ENCODE measurements around the gene ZCCHC8. TPM values are rescaled to one million over a fixed set of nuclear protein-coding genes. Genes with fewer than 3 reads are reported as not detected.

Gene ZCCHC8
- polyA plus RNA-seq, 1 donor (not counting 4 experiments of a cell fraction or from before 2014, with no cell fraction given) = 14.0 TPM

- FAIRE-seq (no peak), DNase-seq (ENCODE audit: low read depth, low spot score) (no peak)
- Histone ChIP-seq H3K4me2 (ENCODE audit: control insufficient read depth, extremely low read depth, insufficient read depth, low read depth, low read length) (no peak overlapping the region), H4K20me1 (ENCODE audit: control insufficient read depth, extremely low read depth, insufficient read depth, low read length) (peaks cover 45% of the 10 kb centered on the region), H3K9me3 (ENCODE audit: control insufficient read depth, low read depth, low read length) (no peaks in the 10 kb centered on the region), H3K4me3 (ENCODE audit: control insufficient read depth in 2 of 3, extremely low read depth in 1 of 3, insufficient read depth in 2 of 3, low read depth in 1 of 3, low read length in 3 of 3) (no peak overlapping the region), H3K36me3 (ENCODE audit: control insufficient read depth in 2 of 2, extremely low read depth in 1 of 2, insufficient read depth in 2 of 2, low read length in 2 of 2) (peaks cover 32 to 67% of the 10 kb centered on the region in 2 experiments), H3K9ac (ENCODE audit: control insufficient read depth, extremely low read depth, insufficient read depth, low read length) (no peak overlapping the region), H3K9me1 (ENCODE audit: control insufficient read depth, extremely low read depth, insufficient read depth, low read length) (no peaks in the 10 kb centered on the region), H3K27me3 (ENCODE audit: control insufficient read depth, extremely low read depth, insufficient read depth, low read length) (no peaks in the 10 kb centered on the region), H2AFZ (ENCODE audit: control insufficient read depth, low read length) (no peak overlapping the region), H3K4me1 (ENCODE audit: control insufficient read depth, extremely low read depth, insufficient read depth, low read length) (peaks cover 16% of the 10 kb centered on the region), H3K27ac (ENCODE audit: control insufficient read depth, insufficient read depth, low read length) (no peak overlapping the region), H3K79me2 (ENCODE audit: control insufficient read depth, insufficient read depth, low read length) (peaks cover 92% of the 10 kb centered on the region)
- dilution Hi-C loops (cut with MboI; ENCODE audit: extremely low pct_ligation_motif_present, low sequenced_read_pairs) = no loop called here
- no peak for TF ChIP-seq EZH2 (IDR thresholded peaks at IDR 0.05; ENCODE audit: low read length)
- TF ChIP-seq, protein P1, sequence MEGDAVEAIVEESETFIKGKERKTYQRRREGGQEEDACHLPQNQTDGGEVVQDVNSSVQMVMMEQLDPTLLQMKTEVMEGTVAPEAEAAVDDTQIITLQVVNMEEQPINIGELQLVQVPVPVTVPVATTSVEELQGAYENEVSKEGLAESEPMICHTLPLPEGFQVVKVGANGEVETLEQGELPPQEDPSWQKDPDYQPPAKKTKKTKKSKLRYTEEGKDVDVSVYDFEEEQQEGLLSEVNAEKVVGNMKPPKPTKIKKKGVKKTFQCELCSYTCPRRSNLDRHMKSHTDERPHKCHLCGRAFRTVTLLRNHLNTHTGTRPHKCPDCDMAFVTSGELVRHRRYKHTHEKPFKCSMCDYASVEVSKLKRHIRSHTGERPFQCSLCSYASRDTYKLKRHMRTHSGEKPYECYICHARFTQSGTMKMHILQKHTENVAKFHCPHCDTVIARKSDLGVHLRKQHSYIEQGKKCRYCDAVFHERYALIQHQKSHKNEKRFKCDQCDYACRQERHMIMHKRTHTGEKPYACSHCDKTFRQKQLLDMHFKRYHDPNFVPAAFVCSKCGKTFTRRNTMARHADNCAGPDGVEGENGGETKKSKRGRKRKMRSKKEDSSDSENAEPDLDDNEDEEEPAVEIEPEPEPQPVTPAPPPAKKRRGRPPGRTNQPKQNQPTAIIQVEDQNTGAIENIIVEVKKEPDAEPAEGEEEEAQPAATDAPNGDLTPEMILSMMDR (optimal IDR thresholded peaks at IDR 0.05 in 1 of 3, IDR thresholded peaks at IDR 0.05 in 1 of 3, conservative IDR thresholded peaks at IDR 0.05 in 1 of 3; ENCODE audit: extremely low read depth in 1 of 3, insufficient read depth in 2 of 3, low read length in 3 of 3) = no peak
Measured at GRCh38 chr12:122519418-122519817, 18.7 kb upstream of the ZCCHC8 start.

- Histone ChIP-seq H3K9me1 (ENCODE audit: control insufficient read depth, extremely low read depth, insufficient read depth, low read length) (no peaks in the 10 kb centered on the region), H3K79me2 (ENCODE audit: control insufficient read depth, insufficient read depth, low read length) (peaks cover 89% of the 10 kb centered on the region), H3K27me3 (ENCODE audit: control insufficient read depth, extremely low read depth, insufficient read depth, low read length) (no peaks in the 10 kb centered on the region), H2AFZ (ENCODE audit: control insufficient read depth, low read length) (no peak overlapping the region), H3K27ac (ENCODE audit: control insufficient read depth, insufficient read depth, low read length) (no peak overlapping the region), H3K9me3 (ENCODE audit: control insufficient read depth, low read depth, low read length) (no peaks in the 10 kb centered on the region), H3K4me2 (ENCODE audit: control insufficient read depth, extremely low read depth, insufficient read depth, low read depth, low read length) (no peak overlapping the region), H3K36me3 (ENCODE audit: control insufficient read depth in 2 of 2, extremely low read depth in 1 of 2, insufficient read depth in 2 of 2, low read length in 2 of 2) (peaks cover 31 to 68% of the 10 kb centered on the region in 2 experiments), H3K4me3 (ENCODE audit: control insufficient read depth in 2 of 3, extremely low read depth in 1 of 3, insufficient read depth in 2 of 3, low read depth in 1 of 3, low read length in 3 of 3) (no peak overlapping the region), H3K9ac (ENCODE audit: control insufficient read depth, extremely low read depth, insufficient read depth, low read length) (no peak overlapping the region), H3K4me1 (ENCODE audit: control insufficient read depth, extremely low read depth, insufficient read depth, low read length) (peaks cover 11% of the 10 kb centered on the region), H4K20me1 (ENCODE audit: control insufficient read depth, extremely low read depth, insufficient read depth, low read length) (peaks cover 41% of the 10 kb centered on the region)
- FAIRE-seq (no peak), DNase-seq (ENCODE audit: low read depth, low spot score) (no peak)
- TF ChIP-seq EZH2 (IDR thresholded peaks at IDR 0.05; ENCODE audit: low read length) = no peak
- TF ChIP-seq, protein P1 (optimal IDR thresholded peaks at IDR 0.05 in 1 of 3, IDR thresholded peaks at IDR 0.05 in 1 of 3, conservative IDR thresholded peaks at IDR 0.05 in 1 of 3; ENCODE audit: extremely low read depth in 1 of 3, insufficient read depth in 2 of 3, low read length in 3 of 3) = no peak
- dilution Hi-C loops (cut with MboI; ENCODE audit: extremely low pct_ligation_motif_present, low sequenced_read_pairs) = no loop called here
Measured at GRCh38 chr12:122518908-122519307, 18.2 kb upstream of the ZCCHC8 start.
